ENCODE data around the gene SLAIN2.

The SLAIN2 gene

DNA sequence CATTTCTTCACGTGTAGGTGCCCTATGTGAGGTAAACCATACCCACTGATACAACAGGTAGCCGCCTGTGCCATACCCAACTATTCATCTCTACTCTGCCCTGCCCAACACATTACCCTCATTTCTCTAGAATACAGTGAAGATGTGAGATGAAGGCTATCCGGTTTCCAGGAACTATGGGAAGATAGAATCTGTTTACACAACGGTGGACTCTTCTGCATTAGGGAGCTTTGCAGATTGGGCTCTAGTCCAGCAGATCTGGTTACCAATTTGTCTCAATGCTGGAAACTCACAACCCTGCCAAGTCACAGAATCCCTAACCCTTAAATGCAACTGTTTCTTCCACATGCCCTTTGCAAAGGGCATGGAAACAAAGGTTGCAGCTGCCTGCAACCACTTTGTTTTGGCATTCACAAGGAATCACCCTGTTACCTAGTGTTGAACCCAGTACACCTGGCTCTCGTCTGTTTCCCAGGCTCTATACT is 6.4 kb upstream of the SLAIN2 start:
- TF ChIP-seq, protein P1, sequence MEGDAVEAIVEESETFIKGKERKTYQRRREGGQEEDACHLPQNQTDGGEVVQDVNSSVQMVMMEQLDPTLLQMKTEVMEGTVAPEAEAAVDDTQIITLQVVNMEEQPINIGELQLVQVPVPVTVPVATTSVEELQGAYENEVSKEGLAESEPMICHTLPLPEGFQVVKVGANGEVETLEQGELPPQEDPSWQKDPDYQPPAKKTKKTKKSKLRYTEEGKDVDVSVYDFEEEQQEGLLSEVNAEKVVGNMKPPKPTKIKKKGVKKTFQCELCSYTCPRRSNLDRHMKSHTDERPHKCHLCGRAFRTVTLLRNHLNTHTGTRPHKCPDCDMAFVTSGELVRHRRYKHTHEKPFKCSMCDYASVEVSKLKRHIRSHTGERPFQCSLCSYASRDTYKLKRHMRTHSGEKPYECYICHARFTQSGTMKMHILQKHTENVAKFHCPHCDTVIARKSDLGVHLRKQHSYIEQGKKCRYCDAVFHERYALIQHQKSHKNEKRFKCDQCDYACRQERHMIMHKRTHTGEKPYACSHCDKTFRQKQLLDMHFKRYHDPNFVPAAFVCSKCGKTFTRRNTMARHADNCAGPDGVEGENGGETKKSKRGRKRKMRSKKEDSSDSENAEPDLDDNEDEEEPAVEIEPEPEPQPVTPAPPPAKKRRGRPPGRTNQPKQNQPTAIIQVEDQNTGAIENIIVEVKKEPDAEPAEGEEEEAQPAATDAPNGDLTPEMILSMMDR (IDR thresholded peaks at IDR 0.05; ENCODE audit: extremely low read depth, missing control alignments), result no peak
- no peak for DNase-seq (ENCODE audit: low spot score)

DNA sequence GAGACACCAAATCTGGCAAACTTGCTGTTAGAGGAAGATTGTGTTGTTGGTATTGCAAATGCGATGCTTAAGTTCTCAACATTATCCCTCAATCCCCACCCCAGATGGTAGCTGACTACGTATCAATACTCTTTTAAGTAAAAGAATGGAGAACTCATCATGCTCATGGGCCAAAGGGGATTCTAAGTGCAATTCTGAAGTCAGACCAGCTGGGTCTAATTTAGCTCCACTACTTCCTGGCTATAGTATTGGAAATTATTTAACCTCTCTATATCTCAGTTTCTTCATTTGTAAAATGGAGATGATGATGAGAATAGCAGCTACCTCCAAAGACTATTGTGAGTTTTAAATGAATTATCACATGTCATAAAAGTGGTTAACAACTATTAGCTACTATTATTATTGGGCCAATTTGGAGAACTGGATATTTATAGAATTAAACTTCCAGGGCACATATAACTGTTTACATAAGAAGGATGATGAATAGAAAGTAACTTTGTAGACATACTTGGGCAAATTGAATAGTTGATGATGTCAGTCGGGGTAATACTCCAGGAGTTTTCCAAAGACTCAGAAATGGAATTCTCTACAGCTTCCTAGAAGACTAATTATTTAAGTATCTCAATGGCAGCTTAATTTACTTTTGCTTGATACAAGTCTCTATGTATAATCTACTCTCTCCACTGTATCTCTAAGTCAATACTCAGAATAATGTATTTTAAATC is 5.0 kb upstream of the SLAIN2 start:
- DNase-seq (ENCODE audit: low spot score), result no peak
- TF ChIP-seq, protein P1 (IDR thresholded peaks at IDR 0.05; ENCODE audit: extremely low read depth, missing control alignments), result no peak

DNA sequence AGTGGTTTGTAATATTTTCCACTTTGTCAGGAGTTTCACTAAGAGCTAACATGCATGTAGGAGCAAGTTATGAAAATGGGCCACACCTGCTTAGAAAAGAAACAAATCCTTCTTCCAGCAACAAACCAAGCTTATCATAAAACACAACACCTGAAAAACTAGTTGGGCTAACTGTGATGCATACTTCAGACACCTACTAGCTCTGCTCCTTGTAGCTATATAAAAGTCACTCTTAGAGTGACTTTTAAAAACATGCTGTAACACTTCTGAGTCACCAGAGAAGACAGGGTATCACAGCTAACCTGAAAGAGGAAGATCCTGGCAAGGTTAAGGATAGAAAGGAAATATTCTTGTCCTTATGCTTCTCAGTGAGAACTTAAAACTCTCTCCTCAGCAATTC is 3.6 kb upstream of the SLAIN2 start:
- TF ChIP-seq, protein P1 (IDR thresholded peaks at IDR 0.05; ENCODE audit: extremely low read depth, missing control alignments), result no peak
- DNase-seq (ENCODE audit: low spot score), result no peak

DNA sequence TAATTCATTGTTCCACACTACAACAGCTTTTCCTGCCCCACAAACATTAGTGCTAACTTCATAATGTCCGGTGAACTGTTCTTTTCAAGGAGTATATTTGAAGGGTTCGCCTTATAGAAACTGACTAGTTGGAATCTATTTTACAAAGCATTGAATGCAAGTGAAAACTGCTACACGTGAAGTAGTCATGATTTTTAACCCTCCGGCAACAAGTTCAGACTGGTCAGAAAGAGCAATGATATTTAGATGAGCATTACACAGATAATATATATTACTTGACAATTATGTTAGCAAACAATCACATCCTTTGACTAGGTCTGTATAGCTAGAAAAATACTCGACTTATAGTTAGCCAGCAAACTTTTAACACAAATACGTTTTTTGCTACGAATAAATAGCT is 1.7 kb upstream of the SLAIN2 start:
- no peak for DNase-seq (ENCODE audit: low spot score)
- TF ChIP-seq, protein P1 (IDR thresholded peaks at IDR 0.05; ENCODE audit: extremely low read depth, missing control alignments), result no peak

DNA sequence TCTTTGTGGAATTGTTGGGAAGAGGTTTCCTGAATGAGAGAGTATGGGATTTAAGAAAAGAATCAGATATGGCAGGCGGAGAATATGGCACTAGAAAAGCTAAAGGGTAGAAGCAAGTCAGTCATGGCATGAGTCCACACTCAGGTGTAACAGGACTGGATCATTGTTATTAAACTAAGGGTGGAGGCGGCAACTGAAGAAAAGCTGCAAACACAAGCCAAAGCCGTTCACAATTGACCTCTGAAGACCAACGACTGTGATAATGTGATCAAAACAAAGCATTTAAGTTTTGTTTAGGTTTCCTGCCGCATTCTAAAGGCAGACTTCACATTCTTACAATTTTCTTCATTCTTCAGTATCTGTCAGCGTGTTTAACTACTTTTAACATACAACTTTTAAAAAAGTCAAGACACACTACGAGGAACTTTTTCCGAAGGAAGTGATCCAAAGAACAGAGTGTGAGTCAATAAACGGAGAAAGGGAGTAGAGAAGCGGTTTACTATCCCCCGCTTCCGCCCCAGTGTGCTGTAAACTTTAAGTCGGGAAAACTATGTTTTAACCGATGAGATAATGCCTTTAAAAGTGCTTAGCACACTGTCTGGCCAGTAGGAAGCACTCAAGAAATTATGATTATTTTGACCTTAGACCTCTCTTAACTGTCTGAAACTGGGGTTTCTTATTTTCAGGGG is 909 bp upstream of the SLAIN2 start:
- DNase-seq (ENCODE audit: low spot score), result no peak
- TF ChIP-seq, protein P1 (IDR thresholded peaks at IDR 0.05; ENCODE audit: extremely low read depth, missing control alignments), result no peak

DNA sequence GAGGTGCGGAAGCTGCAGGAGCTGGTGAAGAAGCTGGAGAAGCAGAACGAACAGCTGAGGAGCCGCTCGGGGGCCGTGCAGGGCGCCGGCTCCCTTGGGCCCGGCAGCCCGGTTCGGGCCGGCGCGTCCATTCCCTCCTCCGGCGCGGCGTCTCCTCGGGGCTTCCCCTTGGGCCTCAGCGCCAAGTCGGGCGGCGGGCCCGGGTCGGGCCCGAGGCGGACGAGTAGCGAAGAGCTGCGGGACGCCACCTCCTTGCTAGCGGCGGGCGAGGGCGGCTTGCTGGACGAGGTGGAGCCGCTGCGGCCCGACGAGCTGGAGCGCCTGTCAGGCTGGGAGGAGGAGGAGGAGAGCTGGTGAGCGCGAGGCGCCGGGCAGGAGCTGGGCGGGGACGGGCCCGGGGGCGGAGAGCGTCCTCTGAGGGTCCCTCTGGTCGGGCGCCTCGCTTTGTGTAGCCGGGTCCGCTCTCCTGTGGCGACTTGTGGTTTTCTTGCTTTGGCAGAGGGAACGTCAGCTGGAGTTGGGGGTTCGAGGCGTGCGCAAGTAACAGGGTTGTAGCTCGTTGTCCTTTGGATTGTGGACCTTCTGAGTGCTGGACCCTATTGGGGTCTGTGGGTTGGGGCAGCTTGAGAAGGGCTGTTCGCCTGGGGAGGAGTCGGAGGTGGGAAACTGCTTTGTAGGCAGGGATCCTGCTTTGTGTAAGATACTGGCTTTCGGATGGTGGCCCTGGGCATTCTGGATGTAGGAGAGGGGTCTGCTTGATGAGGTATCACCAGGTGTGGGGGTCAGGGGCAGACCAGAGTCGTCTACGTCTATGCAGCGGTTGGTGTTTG is 662 bp downstream of the SLAIN2 start:
- DNase-seq (ENCODE audit: low spot score), result peak; percentile 52
- TF ChIP-seq, protein P1 (IDR thresholded peaks at IDR 0.05; ENCODE audit: extremely low read depth, missing control alignments), result no peak

DNA sequence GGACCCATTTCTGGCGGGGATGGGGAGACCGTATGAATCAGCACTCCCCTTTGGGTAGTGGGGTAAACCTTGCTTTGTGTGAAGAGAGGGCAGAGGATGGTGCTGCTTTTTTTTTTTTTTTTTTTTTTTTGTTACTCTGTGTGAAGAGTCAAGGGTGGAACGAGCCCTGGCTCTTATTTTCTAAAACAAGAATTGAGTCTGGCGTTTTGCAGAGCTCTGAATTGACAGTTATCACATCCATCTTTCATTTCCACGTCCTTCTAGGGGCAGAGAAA is 1.2 kb downstream of the SLAIN2 start:
- DNase-seq (ENCODE audit: low spot score), result peak; percentile 23
- TF ChIP-seq, protein P1 (IDR thresholded peaks at IDR 0.05; ENCODE audit: extremely low read depth, missing control alignments), result no peak
